Endothelial cell of umbilical vein (primary cell): ENCODE data around the gene DOCK1. TPM values are rescaled to one million over a fixed set of nuclear protein-coding genes. Genes with fewer than 3 reads are reported as not detected.

Source experiments
- BruUV-seq: library from RNA; stranded (reverse); fragments of 400-500 nt; replicated peaks from 2 replicates; lab custom pipeline; 2021; lab: Mats Ljungman, UMichigan
- CTCF ChIA-PET: fragments of 300-600, 350-600 bp; sonication (Branson Sonifier 250); formaldehyde crosslinking; loops from one replicate; lab custom pipeline; 2021; ENCODE audit warnings: antibody characterized with exemption, inconsistent platforms; lab: Charles Lee
- POLR2A ChIA-PET: fragments of 300-600, 350-600 bp; sonication (Branson Sonifier 250); formaldehyde crosslinking; loops from one replicate; lab custom pipeline; 2021; ENCODE audit warnings: antibody characterized with exemption, inconsistent platforms; lab: Charles Lee
- DNase-seq: peaks from one replicate; pipeline ENCODE4 v3.0.0-alpha.2; 2011; ENCODE audit warnings: low read depth, low spot score
- FAIRE-seq: peaks from 2 replicates; lab custom pipeline; 2011; peaks lifted over from hg19 to GRCh38; lab: Jason Lieb, UNC
- H2AFZ ChIP-seq: 2 replicates; pipeline ENCODE4 v1.6.0; 2012; ENCODE audit warnings: low read depth, low read length, control low read depth, inconsistent platforms
- H3K27ac ChIP-seq: 2 replicates; pipeline ENCODE4 v1.5.1; 2011; ENCODE audit warnings: low read depth, mild to moderate bottlenecking, control low read depth, low read length, moderate library complexity; ENCODE audit not compliant: insufficient read depth
- H3K27me3 ChIP-seq, 2 experiments: 2 replicates each; pipeline versions ENCODE4 v1.6.0 to v1.6.1; 2011; ENCODE audit warnings: low read length in 2 of 2, mixed read lengths in 1 of 2; ENCODE audit not compliant: control insufficient read depth in 2 of 2, insufficient read depth in 2 of 2
- H3K36me3 ChIP-seq, 2 experiments: 2 replicates in 1 of 2; 3 replicates in 1 of 2; pipeline ENCODE4 v1.5.1; 2011; ENCODE audit warnings: low read length in 2 of 2, mild to moderate bottlenecking in 1 of 2, moderate library complexity in 1 of 2; ENCODE audit not compliant: control insufficient read depth in 2 of 2, insufficient read depth in 2 of 2; ENCODE audit errors: extremely low read depth in 1 of 2
- H3K4me1 ChIP-seq: 3 replicates; pipeline ENCODE4 v1.5.1; 2011; ENCODE audit warnings: mild to moderate bottlenecking, low read length; ENCODE audit not compliant: control insufficient read depth, insufficient read depth; ENCODE audit errors: extremely low read depth
- H3K4me2 ChIP-seq: 2 replicates; pipeline ENCODE4 v1.6.1; 2011; ENCODE audit warnings: low read length, control low read depth, mixed read lengths; ENCODE audit not compliant: insufficient read depth
- H3K4me3 ChIP-seq, 3 experiments: fragments of 200-600 bp in 1 of 3; sonication (generic), shearing (Covaris generic) in 1 of 3; replicated peaks in 1 of 3; 2 replicates each; pipeline ENCODE4 v1.5.1; 2011 to 2016; ENCODE audit warnings: control low read depth in 3 of 3, low read length in 3 of 3, mild to moderate bottlenecking in 2 of 3, inconsistent platforms in 1 of 3, low read depth in 1 of 3, moderate library complexity in 1 of 3; ENCODE audit not compliant: insufficient read depth in 1 of 3
- H3K79me2 ChIP-seq: 2 replicates; pipeline ENCODE4 v1.6.0; 2012; ENCODE audit warnings: low read length, inconsistent platforms; ENCODE audit not compliant: control insufficient read depth, insufficient read depth
- H3K9ac ChIP-seq: replicated peaks from 2 replicates; pipeline ENCODE3; 2011; ENCODE audit warnings: low read length, control low read depth; ENCODE audit not compliant: insufficient read depth; ENCODE audit errors: extremely low read depth
- H3K9me1 ChIP-seq: replicated peaks from 3 replicates; pipeline ENCODE4 v1.6.0; 2011; ENCODE audit warnings: mild to moderate bottlenecking, low read length; ENCODE audit not compliant: control insufficient read depth, insufficient read depth; ENCODE audit errors: extremely low read depth
- H3K9me3 ChIP-seq: replicated peaks from 2 replicates; pipeline ENCODE4 v1.5.1; 2012; ENCODE audit warnings: low read length, inconsistent platforms; ENCODE audit not compliant: control insufficient read depth, insufficient read depth
- H4K20me1 ChIP-seq: replicated peaks from 2 replicates; pipeline ENCODE3; 2011; ENCODE audit warnings: mild to moderate bottlenecking, low read length; ENCODE audit not compliant: control insufficient read depth, insufficient read depth; ENCODE audit errors: extremely low read depth
- EZH2 ChIP-seq: IDR thresholded peaks from 2 replicates; pipeline ENCODE4 v1.6.1; 2012; ENCODE audit warnings: borderline replicate concordance, low read depth, mild to moderate bottlenecking, moderate library complexity, low read length, inconsistent platforms; ENCODE audit not compliant: severe bottlenecking
- FOS ChIP-seq: IDR thresholded peaks from 2 replicates; pipeline ENCODE4 v1.6.1; 2011; ENCODE audit warnings: mild to moderate bottlenecking, low read length, moderate library complexity, borderline replicate concordance; ENCODE audit not compliant: insufficient read depth
- GATA2 ChIP-seq: IDR thresholded peaks from 2 replicates; pipeline ENCODE4 v1.7.0; 2011; ENCODE audit warnings: low read depth, mild to moderate bottlenecking, moderate library complexity, mixed read lengths, low read length; ENCODE audit not compliant: insufficient read length, insufficient read depth
- JUN ChIP-seq: IDR thresholded peaks from 2 replicates; pipeline ENCODE4 v1.6.1; 2011; ENCODE audit warnings: borderline replicate concordance, low read depth; ENCODE audit not compliant: insufficient read length, insufficient read depth
- MYC ChIP-seq: IDR thresholded peaks from one replicate; pipeline ENCODE4 v1.6.1; 2011; ENCODE audit warnings: mild to moderate bottlenecking, low read depth, low read length
- POLR2A ChIP-seq: IDR thresholded peaks from 2 replicates; pipeline ENCODE4 v1.6.1; 2012; ENCODE audit warnings: low read depth, mild to moderate bottlenecking, control low read depth, low read length
- POLR2AphosphoS5 ChIP-seq: IDR thresholded peaks from 2 replicates; pipeline ENCODE4 v1.6.1; 2012; ENCODE audit warnings: low read depth, mild to moderate bottlenecking, control low read depth, low read length, moderate library complexity; ENCODE audit not compliant: insufficient read depth
- dilution Hi-C: fragments of 300-500 bp; cut with MboI; formaldehyde crosslinking; loops from one replicate; pipeline ENCODE4 v1.15.0; 2019; ENCODE audit warnings: low sequenced_read_pairs; ENCODE audit not compliant: extremely low pct_ligation_motif_present
- intact Hi-C: fragments of 100-400 bp; cut with micrococcal nuclease; formaldehyde crosslinking; loops from one replicate; pipeline ENCODE4 v1.10.0; 2022
- polyA plus RNA-seq, 4 experiments: library from polyadenylated mRNA; depleted of rRNA in 3 of 4; stranded (reverse) in 3 of 4; unstranded in 1 of 4; fragments of >200 nt; gene quantifications; 2 replicates each; pipeline versions ENCODE4 v1.2.1 to v1.2.3, GENCODE V29; 2011 to 2012; ENCODE audit warnings: missing spikeins in 1 of 4
- total RNA-seq: library from RNA; stranded (reverse); gene quantifications from 2 replicates; pipeline ENCODE4 v1.2.3, GENCODE V29; 2021
- TF ChIP-seq, protein P1 (sequence below), 2 donors: IDR thresholded peaks; 1 replicate in 1 of 2; 2 replicates in 1 of 2; pipeline ENCODE4 v1.5.1; 2011; ENCODE audit warnings: low read length in 2 of 2, mild to moderate bottlenecking in 2 of 2, moderate library complexity in 2 of 2, control low read depth in 1 of 2, inconsistent platforms in 1 of 2, low read depth in 1 of 2; ENCODE audit not compliant: insufficient read depth in 1 of 2; ENCODE audit errors: extremely low read depth in 1 of 2
- TF ChIP-seq, protein P2 (sequence below): IDR thresholded peaks from 2 replicates; pipeline ENCODE4 v1.6.1; 2011; ENCODE audit not compliant: insufficient read depth, insufficient read length

DOCK1 gene
- total and polyA plus RNA-seq, 2 donors (not counting 3 experiments of a cell fraction or from before 2014, with no cell fraction given), result 22.5 to 83.1 TPM

DNA sequence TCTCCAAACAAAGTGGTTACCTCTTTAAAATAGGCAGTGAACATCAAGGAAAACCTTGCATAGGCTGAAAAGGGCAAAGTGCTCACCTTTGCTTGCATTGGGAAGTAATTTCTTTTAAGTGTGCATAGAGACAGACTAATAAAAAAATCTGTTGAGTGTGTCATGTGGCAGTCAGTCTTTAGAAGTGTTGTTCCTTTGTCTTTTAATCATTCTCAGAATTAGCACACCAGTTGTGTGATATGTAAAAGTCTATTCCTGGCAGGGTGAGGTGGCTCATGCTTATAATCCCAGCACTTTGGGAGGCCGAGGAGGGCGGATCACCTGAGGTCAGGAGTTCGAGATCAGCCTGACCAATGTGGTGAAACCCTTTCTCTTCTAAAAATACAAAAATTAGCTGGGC lies 174.2 kb downstream of the DOCK1 start:
- Histone ChIP-seq H3K4me1 (peaks cover 13% of the 10 kb centered on the region), H2AFZ (no peak overlapping the region), H3K4me3 (no peak overlapping the region), H3K27me3 (no peaks in the 10 kb centered on the region), H3K79me2 (no peaks in the 10 kb centered on the region), H3K4me2 (no peak overlapping the region), H3K9me1 (no peaks in the 10 kb centered on the region), H3K9ac (no peak overlapping the region), H3K27ac (no peak overlapping the region), H3K9me3 (no peaks in the 10 kb centered on the region), H3K36me3 (peaks cover 0 to 7% of the 10 kb centered on the region in 2 experiments), H4K20me1 (no peaks in the 10 kb centered on the region)
- ChIA-PET CTCF (no interaction called here), POLR2A (no interaction called here)
- no TSS peak for BruUV-seq
- dilution Hi-C loops, result no loop called here
- TF ChIP-seq JUN, result no peak
- FAIRE-seq (no peak), DNase-seq (no peak)
- intact Hi-C loops, result no loop called here

DNA sequence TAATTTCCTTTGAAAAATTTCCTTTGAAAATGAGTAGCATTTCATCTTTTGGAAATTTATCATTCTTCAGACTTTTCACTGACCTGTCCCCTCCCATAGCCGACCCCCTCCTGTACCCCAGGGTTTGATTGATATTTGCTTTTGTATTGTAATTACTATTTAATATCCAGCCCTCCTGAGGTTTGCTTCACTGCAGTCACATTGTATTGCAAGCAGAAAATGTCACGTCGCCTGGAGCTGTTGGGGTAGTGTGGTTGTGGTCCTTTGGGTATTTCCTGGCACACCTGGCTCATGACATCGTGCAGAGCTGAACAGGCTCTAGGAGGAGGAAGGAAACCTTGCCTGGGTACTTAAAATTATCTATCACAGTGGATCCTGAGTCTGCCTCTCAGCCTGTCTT lies 175.1 kb downstream of the DOCK1 start:
- Histone ChIP-seq H3K9me3 (no peaks in the 10 kb centered on the region), H3K9me1 (no peaks in the 10 kb centered on the region), H3K27ac (no peak overlapping the region), H3K27me3 (no peaks in the 10 kb centered on the region), H3K4me1 (peaks cover 13% of the 10 kb centered on the region), H3K9ac (no peak overlapping the region), H3K4me3 (no peak overlapping the region), H3K4me2 (no peak overlapping the region), H3K79me2 (no peaks in the 10 kb centered on the region), H4K20me1 (no peaks in the 10 kb centered on the region), H3K36me3 (peaks cover 0 to 9% of the 10 kb centered on the region in 2 experiments), H2AFZ (no peak overlapping the region)
- ChIA-PET CTCF (no interaction called here), POLR2A (no interaction called here)
- DNase-seq (no peak), FAIRE-seq (no peak)
- intact Hi-C loops (loop anchor here (10.0 kb wide), 1 partner anchor 176 kb away; the partner anchor contains the start of gene DOCK1), dilution Hi-C loops (no loop called here)
- BruUV-seq, result no TSS peak
- TF ChIP-seq, protein P1, sequence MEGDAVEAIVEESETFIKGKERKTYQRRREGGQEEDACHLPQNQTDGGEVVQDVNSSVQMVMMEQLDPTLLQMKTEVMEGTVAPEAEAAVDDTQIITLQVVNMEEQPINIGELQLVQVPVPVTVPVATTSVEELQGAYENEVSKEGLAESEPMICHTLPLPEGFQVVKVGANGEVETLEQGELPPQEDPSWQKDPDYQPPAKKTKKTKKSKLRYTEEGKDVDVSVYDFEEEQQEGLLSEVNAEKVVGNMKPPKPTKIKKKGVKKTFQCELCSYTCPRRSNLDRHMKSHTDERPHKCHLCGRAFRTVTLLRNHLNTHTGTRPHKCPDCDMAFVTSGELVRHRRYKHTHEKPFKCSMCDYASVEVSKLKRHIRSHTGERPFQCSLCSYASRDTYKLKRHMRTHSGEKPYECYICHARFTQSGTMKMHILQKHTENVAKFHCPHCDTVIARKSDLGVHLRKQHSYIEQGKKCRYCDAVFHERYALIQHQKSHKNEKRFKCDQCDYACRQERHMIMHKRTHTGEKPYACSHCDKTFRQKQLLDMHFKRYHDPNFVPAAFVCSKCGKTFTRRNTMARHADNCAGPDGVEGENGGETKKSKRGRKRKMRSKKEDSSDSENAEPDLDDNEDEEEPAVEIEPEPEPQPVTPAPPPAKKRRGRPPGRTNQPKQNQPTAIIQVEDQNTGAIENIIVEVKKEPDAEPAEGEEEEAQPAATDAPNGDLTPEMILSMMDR (IDR thresholded peaks at IDR 0.05; ENCODE audit: extremely low read depth in 1 of 2, insufficient read depth in 1 of 2, low read depth in 1 of 2, low read length in 2 of 2), result no peak
- TF ChIP-seq POLR2A (no peak), FOS (no peak), MYC (no peak), JUN (no peak), POLR2AphosphoS5 (no peak), EZH2 (no peak), GATA2 (no peak)
- TF ChIP-seq, protein P2, sequence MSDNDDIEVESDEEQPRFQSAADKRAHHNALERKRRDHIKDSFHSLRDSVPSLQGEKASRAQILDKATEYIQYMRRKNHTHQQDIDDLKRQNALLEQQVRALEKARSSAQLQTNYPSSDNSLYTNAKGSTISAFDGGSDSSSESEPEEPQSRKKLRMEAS, result no peak
